Superior temporal gyrus (tissue), 1 donor: ENCODE results near the gene C12orf56.
"Not testable (repeated sequence)": the region's sequence is repeated elsewhere in the genome, so short reads cannot be mapped to it uniquely, and the experiment has no call there.

ENCODE experiments used
- DNase-seq: peaks from one replicate; pipeline ENCODE4 v3.0.0-alpha.2; 2016; ENCODE audit errors: extremely low spot score

The C12orf56 gene

GRCh38 chr12:64236549-64236948 lies 154.0 kb downstream of the C12orf56 start:
- DNase-seq, result no peak

GRCh38 chr12:64232196-64232595 lies 158.4 kb downstream of the C12orf56 start:
- DNase-seq, result no peak

GRCh38 chr12:64229796-64230195 lies 160.8 kb downstream of the C12orf56 start:
- peak; percentile 87 for DNase-seq

GRCh38 chr12:64229240-64229639 lies 161.3 kb downstream of the C12orf56 start:
- DNase-seq, result no peak

GRCh38 chr12:64225626-64226025 lies 164.9 kb downstream of the C12orf56 start:
- no peak for DNase-seq

GRCh38 chr12:64222009-64222765 lies 168.4 kb downstream of the C12orf56 start, which contains the start of gene KICS2:
Gene KICS2 (minus strand): TSS chr12:64222296. CDS start chr12:64222237, 59 bp downstream.
- peak; percentile 96 for DNase-seq

GRCh38 chr12:64221651-64222008 lies 168.9 kb downstream of the C12orf56 start:
- peak; percentile 86 for DNase-seq

GRCh38 chr12:64220046-64220445 lies 170.5 kb downstream of the C12orf56 start:
- DNase-seq, result no peak

- no peak for DNase-seq
Observed at GRCh38 chr12:64219145-64219544, 171.4 kb downstream of the C12orf56 start.

GRCh38 chr12:64218597-64218996 lies 172.0 kb downstream of the C12orf56 start:
- DNase-seq, result no peak

GRCh38 chr12:64217643-64218042 lies 172.9 kb downstream of the C12orf56 start:
- DNase-seq, result not testable (repeated sequence)

GRCh38 chr12:64216239-64216638 lies 174.3 kb downstream of the C12orf56 start:
- no peak for DNase-seq
